LNCAP (cell line): ENCODE results near the gene SNTB2.

Experiments used
- TF ChIP-seq, protein P1 (sequence below): fragments of 450-650 bp; IDR thresholded peaks from 2 replicates; pipeline ENCODE4 v1.5.1; 2017; ENCODE audit warnings: mild to moderate bottlenecking

The SNTB2 gene

DNA sequence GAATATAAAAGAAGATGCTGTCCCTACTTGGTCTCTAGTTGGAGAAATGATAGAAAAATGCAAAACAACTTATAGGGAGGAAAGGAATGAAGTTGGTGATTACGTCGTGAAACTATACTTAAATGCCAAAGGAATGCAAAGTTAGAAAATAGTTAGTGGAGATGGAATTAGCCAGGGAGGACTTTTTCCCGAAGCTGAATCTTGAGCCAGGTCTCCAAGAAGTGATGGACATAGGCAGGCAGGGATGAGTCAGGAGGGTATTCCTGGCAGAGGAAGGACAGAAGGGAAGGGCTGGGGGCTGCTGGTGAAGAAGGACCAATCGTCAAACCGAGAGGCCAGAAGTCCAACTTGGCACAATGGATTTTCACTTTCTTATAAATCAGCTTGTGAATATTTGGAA is 1.8 kb downstream of the SNTB2 start:
- TF ChIP-seq, protein P1, sequence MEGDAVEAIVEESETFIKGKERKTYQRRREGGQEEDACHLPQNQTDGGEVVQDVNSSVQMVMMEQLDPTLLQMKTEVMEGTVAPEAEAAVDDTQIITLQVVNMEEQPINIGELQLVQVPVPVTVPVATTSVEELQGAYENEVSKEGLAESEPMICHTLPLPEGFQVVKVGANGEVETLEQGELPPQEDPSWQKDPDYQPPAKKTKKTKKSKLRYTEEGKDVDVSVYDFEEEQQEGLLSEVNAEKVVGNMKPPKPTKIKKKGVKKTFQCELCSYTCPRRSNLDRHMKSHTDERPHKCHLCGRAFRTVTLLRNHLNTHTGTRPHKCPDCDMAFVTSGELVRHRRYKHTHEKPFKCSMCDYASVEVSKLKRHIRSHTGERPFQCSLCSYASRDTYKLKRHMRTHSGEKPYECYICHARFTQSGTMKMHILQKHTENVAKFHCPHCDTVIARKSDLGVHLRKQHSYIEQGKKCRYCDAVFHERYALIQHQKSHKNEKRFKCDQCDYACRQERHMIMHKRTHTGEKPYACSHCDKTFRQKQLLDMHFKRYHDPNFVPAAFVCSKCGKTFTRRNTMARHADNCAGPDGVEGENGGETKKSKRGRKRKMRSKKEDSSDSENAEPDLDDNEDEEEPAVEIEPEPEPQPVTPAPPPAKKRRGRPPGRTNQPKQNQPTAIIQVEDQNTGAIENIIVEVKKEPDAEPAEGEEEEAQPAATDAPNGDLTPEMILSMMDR: no peak

DNA sequence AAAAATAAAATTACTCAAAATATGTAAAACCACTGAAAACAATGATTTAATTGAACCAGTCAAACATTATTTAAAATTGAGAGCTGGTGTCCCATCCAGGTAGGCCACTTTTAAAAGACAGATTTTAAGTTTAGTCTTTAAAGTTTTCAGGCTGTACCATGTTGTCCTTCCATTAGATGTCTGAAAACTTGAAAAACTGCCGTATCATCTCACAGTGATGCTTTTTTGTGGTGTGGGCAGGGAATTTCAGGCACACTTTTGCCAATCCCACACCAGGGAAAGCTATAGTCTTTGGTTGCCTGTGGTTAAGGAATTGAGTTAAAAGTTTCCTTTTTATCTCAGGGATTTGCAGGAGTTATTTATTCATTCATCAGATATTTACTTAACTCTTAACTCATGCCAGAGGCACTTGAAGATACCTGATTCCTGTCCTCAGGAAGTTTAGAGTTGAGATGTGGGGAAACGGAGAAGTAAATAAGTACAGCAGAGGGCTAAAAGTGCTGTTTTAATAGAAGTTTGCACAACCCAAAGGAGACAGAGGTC is 3.2 kb downstream of the SNTB2 start:
- TF ChIP-seq, protein P1: no peak

DNA sequence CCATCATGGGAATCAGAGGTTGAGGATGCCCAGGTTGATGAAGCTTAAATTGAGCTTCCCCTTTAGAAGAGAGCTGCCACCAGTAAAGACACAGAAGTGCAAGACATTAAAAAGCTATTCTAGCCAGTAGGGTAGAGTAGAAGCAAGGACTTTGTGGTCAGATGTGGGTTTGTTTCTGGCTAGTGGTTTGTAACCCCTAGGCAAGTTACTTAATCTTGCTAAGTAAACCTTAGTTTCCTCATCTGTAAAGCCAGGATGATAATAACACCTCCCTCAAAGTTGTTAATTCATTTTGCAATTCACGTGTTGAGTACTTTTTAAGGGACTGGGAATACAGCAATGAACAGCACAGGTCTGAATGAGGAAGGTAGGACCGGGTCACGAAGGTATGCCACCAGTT is 3.6 kb downstream of the SNTB2 start:
- TF ChIP-seq, protein P1: no peak

DNA sequence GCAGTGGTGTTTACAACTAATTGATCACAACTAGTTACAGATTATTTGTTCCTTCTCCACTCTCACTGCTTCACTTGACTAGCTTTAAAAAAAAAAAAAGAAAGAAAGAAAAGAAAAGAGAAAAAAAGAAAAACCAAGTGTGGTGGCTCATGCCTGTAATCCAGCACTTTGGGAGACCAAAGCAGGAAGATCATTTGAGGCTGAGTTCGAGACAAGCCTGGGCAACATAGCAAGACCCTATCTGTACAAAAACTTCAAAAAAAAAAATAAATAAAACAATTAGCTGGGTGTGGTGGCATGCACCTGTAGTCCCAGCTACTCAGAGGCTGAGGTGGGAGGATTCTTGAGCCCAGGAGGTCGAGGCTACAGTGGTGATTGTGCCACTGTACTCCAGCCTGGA is 4.2 kb downstream of the SNTB2 start:
- TF ChIP-seq, protein P1: no peak

DNA sequence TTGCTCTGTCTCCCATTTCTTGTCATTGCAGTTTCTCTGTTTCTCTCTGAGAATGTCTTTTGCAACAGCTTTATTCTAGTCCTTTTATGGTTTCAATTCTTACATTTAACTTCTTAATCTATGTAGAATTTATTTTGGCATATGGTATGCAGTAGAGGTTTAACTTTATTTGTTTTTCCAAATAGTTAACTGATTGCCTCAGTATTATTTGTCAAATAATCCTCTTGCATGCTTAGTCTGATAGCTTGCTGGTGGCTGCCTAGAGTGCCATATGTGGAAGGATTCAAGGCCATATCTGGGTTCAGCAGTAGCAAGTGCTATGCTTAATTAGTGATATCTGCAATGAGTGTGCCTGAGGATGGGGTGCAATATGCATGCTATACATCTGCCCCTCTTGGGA is 6.9 kb downstream of the SNTB2 start:
- TF ChIP-seq, protein P1: no peak

DNA sequence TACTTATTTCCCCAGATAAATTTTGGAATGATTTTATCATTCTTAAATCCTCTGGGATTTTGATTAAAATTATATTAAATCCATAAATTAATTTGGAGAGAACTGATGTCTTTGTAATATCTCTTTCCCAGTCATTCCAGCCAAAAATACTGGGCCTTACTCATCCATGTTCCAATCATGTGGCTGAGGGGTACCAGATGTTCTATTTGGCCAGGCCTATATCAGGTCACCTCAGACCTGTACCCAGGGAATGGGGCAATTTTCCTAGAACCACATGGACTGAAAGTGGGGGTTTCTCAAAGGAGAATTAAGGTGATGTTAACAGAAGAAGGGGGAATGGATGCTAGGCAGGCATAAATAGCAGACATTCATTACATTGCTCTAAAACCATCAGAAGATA is 7.5 kb downstream of the SNTB2 start:
- TF ChIP-seq, protein P1: no peak

DNA sequence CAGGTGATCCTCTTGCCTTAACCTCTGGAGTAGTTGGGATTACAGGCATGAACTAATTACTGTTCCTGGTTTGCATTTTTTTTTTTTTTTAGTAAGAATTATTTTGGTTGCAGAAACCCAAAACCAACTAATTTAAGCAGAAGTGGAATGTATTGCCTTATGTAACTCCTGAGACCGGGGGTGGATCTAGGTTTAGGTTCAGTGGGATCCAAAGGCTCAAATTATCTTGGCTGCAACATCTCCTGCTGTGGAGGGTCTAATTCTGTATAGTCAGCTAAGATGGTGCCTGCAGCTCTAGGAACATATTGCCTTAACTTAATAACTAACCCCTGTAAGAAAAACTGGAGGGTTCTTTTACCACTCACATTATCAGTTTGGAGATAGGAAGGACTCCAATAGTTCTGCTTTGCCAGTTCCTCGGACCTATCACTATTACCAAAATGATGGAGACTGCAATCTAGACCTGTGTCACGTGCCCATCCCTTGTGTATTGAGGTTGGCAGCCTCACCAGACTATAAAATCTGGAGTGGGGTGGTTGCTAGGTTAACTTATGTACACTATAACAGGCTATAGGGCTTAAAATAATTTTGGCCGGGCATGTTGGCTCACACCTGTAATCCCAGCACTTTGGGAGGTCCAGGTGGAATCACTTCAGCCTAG is 8.5 kb downstream of the SNTB2 start:
- TF ChIP-seq, protein P1: no peak

DNA sequence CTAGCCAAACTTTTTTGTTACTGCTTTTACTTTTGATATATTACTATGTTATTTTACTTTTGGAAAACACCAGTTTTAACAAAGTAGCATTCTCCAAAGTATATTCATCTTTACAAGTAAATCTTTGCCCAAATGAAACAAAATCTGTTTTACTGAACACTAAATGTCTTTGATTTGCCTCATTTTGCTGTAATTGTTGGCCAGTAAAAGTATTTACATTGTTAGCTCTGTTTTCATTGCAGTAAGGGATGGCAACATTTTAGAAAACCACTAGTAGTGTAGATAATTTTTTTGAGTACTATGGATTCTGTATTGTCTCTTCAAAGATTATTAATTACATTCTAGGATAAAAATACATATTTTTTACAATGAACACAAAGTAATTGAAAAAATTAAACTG is 10.6 kb downstream of the SNTB2 start:
- TF ChIP-seq, protein P1: no peak
